ENCODE results near the gene MON2. TPM values are rescaled to one million over a fixed set of nuclear protein-coding genes. Genes with fewer than 3 reads are reported as not detected.

Gene MON2
- total RNA-seq, 1 donor from 2014 or later: 76.6 TPM

- no peak for TF ChIP-seq CTCF (IDR thresholded peaks at IDR 0.05; ENCODE audit: unreplicated experiment)
- no peaks in the 10 kb centered on the region for H3K27me3 Mint-ChIP-seq (ENCODE audit: low read depth)
- H3K36me3 Mint-ChIP-seq: peaks cover 21% of the 10 kb centered on the region
- DNase-seq (ENCODE audit: low spot score in 2 of 2, unreplicated experiment in 2 of 2): no peak
- no peak overlapping the region for H3K4me3 Mint-ChIP-seq
- H3K4me1 Mint-ChIP-seq: peaks cover 6% of the 10 kb centered on the region
- no peaks in the 10 kb centered on the region for H3K9me3 Mint-ChIP-seq
- peak overlapping the region; percentile 43 for H3K27ac Mint-ChIP-seq
These were observed 70.9 kb downstream of the MON2 start for GRCh38 chr12:62537551-62537950.

GRCh38 chr12:62540354-62540753 lies 73.7 kb downstream of the MON2 start:
- Mint-ChIP-seq H3K36me3 (peaks cover 17% of the 10 kb centered on the region), H3K27me3 (ENCODE audit: low read depth) (no peaks in the 10 kb centered on the region), H3K4me3 (no peak overlapping the region), H3K27ac (no peak overlapping the region), H3K4me1 (peaks cover 6% of the 10 kb centered on the region), H3K9me3 (no peaks in the 10 kb centered on the region)
- no peak for DNase-seq (ENCODE audit: low spot score in 2 of 2, unreplicated experiment in 2 of 2)
- TF ChIP-seq CTCF (IDR thresholded peaks at IDR 0.05; ENCODE audit: unreplicated experiment): no peak

GRCh38 chr12:62542814-62543213 lies 76.2 kb downstream of the MON2 start:
- H3K4me1 Mint-ChIP-seq: peaks cover 3% of the 10 kb centered on the region
- H3K36me3 Mint-ChIP-seq: peaks cover 22% of the 10 kb centered on the region

GRCh38 chr12:62543324-62543723 lies 76.7 kb downstream of the MON2 start:
- peaks cover 27% of the 10 kb centered on the region for H3K36me3 Mint-ChIP-seq
- H3K9me3 Mint-ChIP-seq: no peaks in the 10 kb centered on the region
- no peaks in the 10 kb centered on the region for H3K27me3 Mint-ChIP-seq (ENCODE audit: low read depth)
- DNase-seq (ENCODE audit: low spot score in 2 of 2, unreplicated experiment in 2 of 2): no peak
- no peak overlapping the region for H3K4me3 Mint-ChIP-seq
- no peaks in the 10 kb centered on the region for H3K4me1 Mint-ChIP-seq
- no peak for TF ChIP-seq CTCF (IDR thresholded peaks at IDR 0.05; ENCODE audit: unreplicated experiment)
- H3K27ac Mint-ChIP-seq: peak overlapping the region; percentile 50

More at GRCh38 chr12:62542814-62543213, 76.2 kb downstream of the MON2 start:
- Mint-ChIP-seq H3K27me3 (ENCODE audit: low read depth) (no peaks in the 10 kb centered on the region), H3K27ac (no peak overlapping the region), H3K9me3 (no peaks in the 10 kb centered on the region), H3K4me3 (no peak overlapping the region)
- TF ChIP-seq CTCF (IDR thresholded peaks at IDR 0.05; ENCODE audit: unreplicated experiment): no peak
- no peak for DNase-seq (ENCODE audit: low spot score in 2 of 2, unreplicated experiment in 2 of 2)

GRCh38 chr12:62543741-62544140 lies 77.1 kb downstream of the MON2 start:
- H3K27ac Mint-ChIP-seq: peak overlapping the region; percentile 50
- H3K4me1 Mint-ChIP-seq: no peaks in the 10 kb centered on the region
- no peak for DNase-seq (ENCODE audit: low spot score in 2 of 2, unreplicated experiment in 2 of 2)
- H3K9me3 Mint-ChIP-seq: no peaks in the 10 kb centered on the region
- TF ChIP-seq CTCF (IDR thresholded peaks at IDR 0.05; ENCODE audit: unreplicated experiment): no peak
- H3K36me3 Mint-ChIP-seq: peaks cover 27% of the 10 kb centered on the region
- no peak overlapping the region for H3K4me3 Mint-ChIP-seq
- no peaks in the 10 kb centered on the region for H3K27me3 Mint-ChIP-seq (ENCODE audit: low read depth)

All from mesothelial cell of epicardium (in vitro differentiated cells).